HG03571 (cell line): ENCODE data around the gene TSHB.

Source experiments
- ATAC-seq: cut with Tn5 transposase; IDR thresholded peaks from one replicate; pipeline ENCODE4 v1.9.1; 2021; ENCODE audit not compliant: unreplicated experiment

TSHB gene

GRCh38 chr1:115059316-115059715 lies 29.7 kb downstream of the TSHB start:
- no peak for ATAC-seq

GRCh38 chr1:115060501-115060900 lies 30.9 kb downstream of the TSHB start:
- ATAC-seq: no peak

- no peak for ATAC-seq
Observed at GRCh38 chr1:115062542-115063004, 32.9 kb downstream of the TSHB start.

GRCh38 chr1:115063228-115063901 lies 33.7 kb downstream of the TSHB start:
- ATAC-seq: no peak

GRCh38 chr1:115064461-115064860 lies 34.8 kb downstream of the TSHB start:
- ATAC-seq: no peak

GRCh38 chr1:115065021-115065420 lies 35.4 kb downstream of the TSHB start:
- ATAC-seq: no peak

- ATAC-seq: no peak
Observed at GRCh38 chr1:115067161-115067859, 37.7 kb downstream of the TSHB start.

GRCh38 chr1:115068826-115069585 lies 39.4 kb downstream of the TSHB start:
- no peak for ATAC-seq

- ATAC-seq: no peak
Observed at GRCh38 chr1:115069659-115070308, 40.2 kb downstream of the TSHB start.

- no peak for ATAC-seq
Observed at GRCh38 chr1:115071012-115071664, 41.5 kb downstream of the TSHB start.

- no peak for ATAC-seq
Observed at GRCh38 chr1:115073298-115074087, 43.9 kb downstream of the TSHB start.

GRCh38 chr1:115074839-115075534 lies 45.4 kb downstream of the TSHB start:
- no peak for ATAC-seq

- no peak for ATAC-seq
Observed at GRCh38 chr1:115076384-115076915, 46.8 kb downstream of the TSHB start.

GRCh38 chr1:115077286-115077983 lies 47.8 kb downstream of the TSHB start:
- ATAC-seq: no peak

GRCh38 chr1:115077984-115078330 lies 48.3 kb downstream of the TSHB start:
- no peak for ATAC-seq

- no peak for ATAC-seq
Observed at GRCh38 chr1:115078708-115079107, 49.1 kb downstream of the TSHB start.

- ATAC-seq: no peak
Observed at GRCh38 chr1:115082949-115083348, 53.3 kb downstream of the TSHB start.
